ENCODE results near the gene HOGA1.
"Not testable (repeated sequence)": the region's sequence is repeated elsewhere in the genome, so short reads cannot be mapped to it uniquely, and the experiment has no call there.

Gene HOGA1

DNA sequence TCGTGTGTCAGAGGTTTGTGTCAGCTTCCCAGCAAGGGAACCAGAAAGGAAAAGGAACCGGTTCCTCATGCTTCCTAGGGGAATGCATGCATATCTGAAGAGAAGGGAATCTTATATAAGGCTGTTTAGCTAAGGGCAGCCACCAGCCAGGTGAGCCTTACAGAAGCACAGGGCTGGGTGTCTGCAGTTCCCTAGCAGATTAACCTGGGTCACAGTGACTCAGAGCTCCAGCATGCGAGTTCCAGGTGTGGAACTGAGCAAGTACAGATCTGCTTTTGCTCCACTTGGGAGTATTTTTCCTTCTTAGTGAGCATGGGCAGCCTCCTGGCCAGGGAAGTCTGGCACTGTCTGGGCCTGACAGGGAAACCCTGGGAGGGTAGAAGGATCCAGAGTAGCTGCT, 12.6 kb upstream of the HOGA1 start:
- Histone ChIP-seq H3K27me3 (ENCODE audit: control insufficient read depth in 2 of 2, insufficient read depth in 2 of 2, low read length in 2 of 2) (no peaks in the 10 kb centered on the region), H3K9ac (ENCODE audit: low read depth in 1 of 2, low read length in 2 of 2) (no peak overlapping the region), H3K27ac (ENCODE audit: low read depth in 2 of 2, low read length in 2 of 2) (no peak overlapping the region), H3K9me3 (ENCODE audit: control insufficient read depth in 2 of 2, low read length in 2 of 2) (no peaks in the 10 kb centered on the region), H3K4me3 (ENCODE audit: low read length in 2 of 2) (no peak overlapping the region), H3K4me1 (ENCODE audit: control insufficient read depth in 2 of 2, insufficient read depth in 2 of 2, low read length in 2 of 2) (peaks cover 0 to 3% of the 10 kb centered on the region in 2 donors), H3K36me3 (ENCODE audit: control insufficient read depth in 2 of 2, insufficient read depth in 2 of 2, low read length in 2 of 2) (no peaks in the 10 kb centered on the region)

DNA sequence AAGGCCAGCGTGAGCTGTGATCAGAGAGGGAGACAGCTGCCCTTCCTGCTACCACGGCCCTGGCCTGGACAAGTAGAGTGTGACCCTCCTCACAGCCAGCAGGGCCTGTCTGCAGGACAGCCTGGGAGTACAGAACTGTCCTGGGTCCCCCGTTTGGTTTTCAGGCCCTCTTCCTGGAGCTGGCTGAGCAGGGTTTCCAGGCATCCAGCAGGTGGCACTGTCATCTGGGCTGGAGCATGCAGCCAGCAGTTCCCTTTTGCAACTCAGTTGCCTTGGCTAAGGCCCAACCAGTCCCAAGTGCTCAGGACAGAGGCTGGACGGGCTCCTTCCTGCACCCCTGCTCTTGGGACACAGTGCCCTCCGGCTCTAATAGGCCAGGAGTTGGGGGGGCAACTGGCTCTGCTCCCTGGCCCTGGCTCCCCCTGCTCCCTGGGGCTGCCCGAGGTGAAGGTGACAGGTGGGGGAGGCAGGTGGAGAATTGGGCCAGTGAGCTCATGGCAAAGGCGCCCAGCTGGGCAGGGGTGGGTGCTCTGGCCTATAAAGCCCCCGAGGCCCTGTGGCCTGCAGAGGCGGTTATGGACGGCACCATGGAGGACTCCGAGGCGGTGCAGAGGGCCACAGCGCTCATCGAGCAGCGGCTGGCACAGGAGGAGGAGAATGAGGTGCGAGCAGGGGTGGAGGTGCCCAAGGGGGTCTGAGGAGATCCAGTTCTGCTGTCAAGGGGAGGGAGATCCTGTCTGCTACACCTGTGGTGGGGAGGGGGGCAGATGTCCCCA, 11.8 kb upstream of the HOGA1 start, which contains the start of gene ANKRD2:
TSS of gene ANKRD2 (plus strand) at position 566 of the 776 bp plus-strand sequence. CDS start at position 576, 10 bp downstream.
- Histone ChIP-seq H3K36me3 (ENCODE audit: control insufficient read depth in 2 of 2, insufficient read depth in 2 of 2, low read length in 2 of 2) (no peaks in the 10 kb centered on the region), H3K9ac (ENCODE audit: low read depth in 1 of 2, low read length in 2 of 2) (no peak within 1 kb of the TSS), H3K4me3 (ENCODE audit: low read length in 2 of 2) (no peak within 1 kb of the TSS), H3K4me1 (ENCODE audit: control insufficient read depth in 2 of 2, insufficient read depth in 2 of 2, low read length in 2 of 2) (peaks cover 0 to 3% of the 10 kb centered on the region in 2 donors), H3K27ac (ENCODE audit: low read depth in 2 of 2, low read length in 2 of 2) (no peak within 1 kb of the TSS), H3K27me3 (ENCODE audit: control insufficient read depth in 2 of 2, insufficient read depth in 2 of 2, low read length in 2 of 2) (no peaks in the 10 kb centered on the region), H3K9me3 (ENCODE audit: control insufficient read depth in 2 of 2, low read length in 2 of 2) (no peaks in the 10 kb centered on the region)

DNA sequence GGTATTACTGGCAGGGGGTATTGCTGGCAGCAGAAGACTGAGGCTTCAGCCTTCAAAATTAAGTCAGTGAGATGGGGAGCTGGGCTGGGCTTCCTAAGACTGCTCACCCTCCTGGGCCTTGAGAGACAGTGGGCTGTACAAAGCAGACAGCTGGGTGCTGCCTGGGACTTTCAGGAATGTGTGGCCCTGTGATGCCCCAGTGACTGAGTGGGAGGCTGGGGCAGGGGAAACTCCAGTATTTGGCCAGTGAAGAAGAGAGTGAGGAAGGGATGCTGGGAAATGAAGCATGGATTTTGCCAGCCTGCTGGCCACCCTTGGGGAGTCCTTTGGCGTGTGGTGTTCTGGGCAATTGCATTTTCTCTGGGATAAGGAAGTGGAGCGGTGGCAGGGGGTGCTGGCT, 11.2 kb upstream of the HOGA1 start:
- no peak overlapping the region for H3K4me3 ChIP-seq (ENCODE audit: low read length in 2 of 2)
- H3K27ac ChIP-seq (ENCODE audit: low read depth in 2 of 2, low read length in 2 of 2): no peak overlapping the region

DNA sequence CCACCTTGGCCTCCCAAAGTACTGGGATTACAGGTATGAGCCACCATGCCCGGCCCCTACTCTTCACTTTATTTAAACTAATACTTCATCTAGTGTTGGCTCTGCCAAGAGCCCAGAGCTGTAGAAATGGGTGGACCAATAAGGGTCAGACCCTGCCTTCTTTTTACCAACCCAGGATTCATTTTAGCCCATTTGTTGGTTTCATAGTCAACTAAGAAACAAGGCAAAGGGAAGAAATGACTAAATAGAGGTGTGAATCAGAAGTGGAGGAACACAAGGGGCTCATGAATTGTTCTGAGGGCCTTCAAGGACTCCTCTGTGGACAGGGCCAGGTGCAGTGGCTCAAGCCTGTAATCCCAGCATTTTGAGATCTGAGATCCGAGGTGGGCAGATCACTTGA, 10.5 kb upstream of the HOGA1 start:
- Histone ChIP-seq H3K4me3 (ENCODE audit: low read length in 2 of 2) (no peak overlapping the region), H3K27me3 (ENCODE audit: control insufficient read depth in 2 of 2, insufficient read depth in 2 of 2, low read length in 2 of 2) (no peaks in the 10 kb centered on the region), H3K9me3 (ENCODE audit: control insufficient read depth in 2 of 2, low read length in 2 of 2) (no peaks in the 10 kb centered on the region), H3K9ac (ENCODE audit: low read depth in 1 of 2, low read length in 2 of 2) (no peak overlapping the region), H3K27ac (ENCODE audit: low read depth in 2 of 2, low read length in 2 of 2) (no peak overlapping the region), H3K4me1 (ENCODE audit: control insufficient read depth in 2 of 2, insufficient read depth in 2 of 2, low read length in 2 of 2) (peaks cover 0 to 3% of the 10 kb centered on the region in 2 donors), H3K36me3 (ENCODE audit: control insufficient read depth in 2 of 2, insufficient read depth in 2 of 2, low read length in 2 of 2) (no peaks in the 10 kb centered on the region)

More for the DNA sequence above, 11.2 kb upstream of the HOGA1 start:
- Histone ChIP-seq H3K4me1 (ENCODE audit: control insufficient read depth in 2 of 2, insufficient read depth in 2 of 2, low read length in 2 of 2) (peaks cover 0 to 3% of the 10 kb centered on the region in 2 donors), H3K9me3 (ENCODE audit: control insufficient read depth in 2 of 2, low read length in 2 of 2) (no peaks in the 10 kb centered on the region), H3K27me3 (ENCODE audit: control insufficient read depth in 2 of 2, insufficient read depth in 2 of 2, low read length in 2 of 2) (no peaks in the 10 kb centered on the region), H3K9ac (ENCODE audit: low read depth in 1 of 2, low read length in 2 of 2) (no peak overlapping the region), H3K36me3 (ENCODE audit: control insufficient read depth in 2 of 2, insufficient read depth in 2 of 2, low read length in 2 of 2) (no peaks in the 10 kb centered on the region)

DNA sequence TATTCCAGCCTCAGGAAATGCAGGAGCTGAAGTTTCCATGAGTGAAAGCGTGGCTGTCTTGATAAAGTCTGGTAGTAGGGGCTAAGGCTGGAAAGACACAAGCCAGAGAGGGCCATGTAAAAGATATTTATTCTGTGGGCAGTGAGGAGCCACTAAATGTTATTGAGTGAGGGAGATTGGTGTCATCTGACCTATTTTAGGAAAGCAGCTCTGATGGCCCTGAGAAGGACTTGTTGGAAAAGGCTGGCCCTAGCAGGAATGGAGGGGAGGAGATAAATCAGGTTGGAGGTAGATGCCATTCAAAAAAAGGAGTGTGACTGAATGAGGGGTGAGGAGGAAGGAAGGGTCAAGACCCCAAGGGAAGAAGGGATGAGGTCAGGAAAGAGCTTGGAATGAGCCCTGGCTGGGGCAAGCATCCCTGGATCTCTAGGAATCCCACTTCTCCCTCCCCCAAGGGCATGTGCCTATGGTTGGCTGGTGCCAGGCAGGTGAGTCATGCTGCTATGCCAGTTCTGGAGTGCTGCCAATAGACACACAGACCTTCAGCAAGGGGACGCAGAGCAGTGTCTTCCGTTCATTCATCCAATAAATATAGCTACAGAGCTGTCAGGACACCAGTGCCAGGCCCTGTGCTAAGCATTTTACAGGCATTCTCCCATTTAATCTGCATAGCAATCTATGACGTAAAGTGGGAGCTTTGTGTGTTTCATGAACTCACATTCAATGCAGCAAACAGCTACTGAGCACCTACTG, 9.6 kb upstream of the HOGA1 start:
- Histone ChIP-seq H3K4me3 (ENCODE audit: low read length in 2 of 2) (no peak overlapping the region), H3K4me1 (ENCODE audit: control insufficient read depth in 2 of 2, insufficient read depth in 2 of 2, low read length in 2 of 2) (peaks cover 0 to 3% of the 10 kb centered on the region in 2 donors), H3K27ac (ENCODE audit: low read depth in 2 of 2, low read length in 2 of 2) (no peak overlapping the region), H3K9me3 (ENCODE audit: control insufficient read depth in 2 of 2, low read length in 2 of 2) (no peaks in the 10 kb centered on the region), H3K36me3 (ENCODE audit: control insufficient read depth in 2 of 2, insufficient read depth in 2 of 2, low read length in 2 of 2) (no peaks in the 10 kb centered on the region), H3K27me3 (ENCODE audit: control insufficient read depth in 2 of 2, insufficient read depth in 2 of 2, low read length in 2 of 2) (no peaks in the 10 kb centered on the region), H3K9ac (ENCODE audit: low read depth in 1 of 2, low read length in 2 of 2) (no peak overlapping the region)

DNA sequence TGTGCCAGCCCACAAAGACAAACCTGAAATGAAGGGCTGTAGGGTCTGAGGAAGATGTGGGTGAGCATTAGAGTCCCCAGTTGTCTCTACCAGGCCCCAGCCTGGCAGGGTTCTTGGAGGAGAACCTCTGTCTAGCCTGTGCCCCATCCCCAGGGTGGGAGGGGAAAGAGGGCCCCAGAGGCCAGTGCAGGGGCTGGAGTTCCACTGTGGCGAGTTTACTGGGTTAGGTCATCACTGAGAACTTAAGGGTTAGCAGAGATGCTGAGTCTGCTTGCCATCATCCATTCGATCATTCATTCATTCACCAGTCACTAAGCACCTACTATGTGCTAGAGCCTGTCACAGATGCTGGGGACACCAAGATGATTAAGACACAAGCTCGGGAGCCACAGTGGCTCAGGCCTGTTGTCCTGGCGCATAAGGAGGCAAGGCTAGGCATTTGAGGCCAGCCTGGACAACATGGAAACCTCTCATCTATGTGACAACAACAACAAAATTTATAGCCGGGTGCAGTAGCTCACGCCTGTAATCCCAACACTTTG, 9.0 kb upstream of the HOGA1 start:
- Histone ChIP-seq H3K4me3 (ENCODE audit: low read length in 2 of 2) (no peak overlapping the region), H3K9ac (ENCODE audit: low read depth in 1 of 2, low read length in 2 of 2) (no peak overlapping the region), H3K9me3 (ENCODE audit: control insufficient read depth in 2 of 2, low read length in 2 of 2) (no peaks in the 10 kb centered on the region), H3K4me1 (ENCODE audit: control insufficient read depth in 2 of 2, insufficient read depth in 2 of 2, low read length in 2 of 2) (peaks cover 0 to 3% of the 10 kb centered on the region in 2 donors), H3K27ac (ENCODE audit: low read depth in 2 of 2, low read length in 2 of 2) (no peak overlapping the region), H3K36me3 (ENCODE audit: control insufficient read depth in 2 of 2, insufficient read depth in 2 of 2, low read length in 2 of 2) (no peaks in the 10 kb centered on the region), H3K27me3 (ENCODE audit: control insufficient read depth in 2 of 2, insufficient read depth in 2 of 2, low read length in 2 of 2) (no peaks in the 10 kb centered on the region)

DNA sequence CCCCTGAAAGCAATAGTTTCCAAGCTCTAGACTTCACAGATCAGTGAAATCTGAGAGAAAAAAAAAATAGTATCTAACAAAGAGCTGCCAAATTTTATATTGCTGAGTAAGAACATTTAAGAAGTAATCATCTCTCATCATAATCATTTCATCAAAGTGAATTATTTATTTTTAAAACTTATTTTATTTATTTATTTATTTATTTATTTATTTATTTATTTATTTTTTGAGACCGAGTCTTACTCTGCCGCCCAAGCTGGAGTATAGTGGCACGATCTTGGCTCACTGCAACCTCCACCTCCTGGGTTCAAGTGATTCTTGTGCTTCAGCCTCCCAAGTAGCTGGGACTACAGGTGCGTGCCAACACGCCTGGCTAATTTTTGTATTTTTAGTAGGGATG, 7.7 kb upstream of the HOGA1 start:
- H3K27me3 ChIP-seq (ENCODE audit: control insufficient read depth in 2 of 2, insufficient read depth in 2 of 2, low read length in 2 of 2); H3K4me1 ChIP-seq (ENCODE audit: control insufficient read depth in 2 of 2, insufficient read depth in 2 of 2, low read length in 2 of 2); H3K36me3 ChIP-seq (ENCODE audit: control insufficient read depth in 2 of 2, insufficient read depth in 2 of 2, low read length in 2 of 2); H3K9ac ChIP-seq (ENCODE audit: low read depth in 1 of 2, low read length in 2 of 2); H3K9me3 ChIP-seq (ENCODE audit: control insufficient read depth in 2 of 2, low read length in 2 of 2); H3K27ac ChIP-seq (ENCODE audit: low read depth in 2 of 2, low read length in 2 of 2); H3K4me3 ChIP-seq (ENCODE audit: low read length in 2 of 2): not testable (repeated sequence)

DNA sequence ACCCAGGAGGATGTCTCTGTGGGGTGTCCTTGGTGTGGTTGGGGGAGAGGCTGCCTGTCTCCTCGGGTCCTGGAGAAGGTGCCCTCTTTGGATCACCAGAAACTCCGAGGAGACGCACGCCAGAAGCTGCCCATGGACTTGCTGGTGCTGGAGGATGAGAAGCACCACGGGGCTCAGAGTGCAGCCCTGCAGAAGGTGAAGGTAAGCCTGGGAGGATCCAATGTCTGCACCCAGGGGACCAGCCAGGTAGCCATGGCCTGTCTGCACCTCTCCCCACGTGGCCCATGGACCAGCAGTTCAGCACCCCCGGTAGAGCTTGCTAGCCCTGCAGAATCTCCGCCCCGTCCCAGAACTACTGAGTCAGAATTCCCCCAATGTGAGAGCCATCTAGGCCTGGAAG, 6.5 kb upstream of the HOGA1 start:
- no peak overlapping the region for H3K4me3 ChIP-seq (ENCODE audit: low read length in 2 of 2)
- no peak overlapping the region for H3K9ac ChIP-seq (ENCODE audit: low read depth in 1 of 2, low read length in 2 of 2)
- H3K27me3 ChIP-seq (ENCODE audit: control insufficient read depth in 2 of 2, insufficient read depth in 2 of 2, low read length in 2 of 2): no peaks in the 10 kb centered on the region
- no peaks in the 10 kb centered on the region for H3K4me1 ChIP-seq (ENCODE audit: control insufficient read depth in 2 of 2, insufficient read depth in 2 of 2, low read length in 2 of 2)
- H3K27ac ChIP-seq (ENCODE audit: low read depth in 2 of 2, low read length in 2 of 2): no peak overlapping the region
- no peaks in the 10 kb centered on the region for H3K9me3 ChIP-seq (ENCODE audit: control insufficient read depth in 2 of 2, low read length in 2 of 2)
- no peaks in the 10 kb centered on the region for H3K36me3 ChIP-seq (ENCODE audit: control insufficient read depth in 2 of 2, insufficient read depth in 2 of 2, low read length in 2 of 2)

DNA sequence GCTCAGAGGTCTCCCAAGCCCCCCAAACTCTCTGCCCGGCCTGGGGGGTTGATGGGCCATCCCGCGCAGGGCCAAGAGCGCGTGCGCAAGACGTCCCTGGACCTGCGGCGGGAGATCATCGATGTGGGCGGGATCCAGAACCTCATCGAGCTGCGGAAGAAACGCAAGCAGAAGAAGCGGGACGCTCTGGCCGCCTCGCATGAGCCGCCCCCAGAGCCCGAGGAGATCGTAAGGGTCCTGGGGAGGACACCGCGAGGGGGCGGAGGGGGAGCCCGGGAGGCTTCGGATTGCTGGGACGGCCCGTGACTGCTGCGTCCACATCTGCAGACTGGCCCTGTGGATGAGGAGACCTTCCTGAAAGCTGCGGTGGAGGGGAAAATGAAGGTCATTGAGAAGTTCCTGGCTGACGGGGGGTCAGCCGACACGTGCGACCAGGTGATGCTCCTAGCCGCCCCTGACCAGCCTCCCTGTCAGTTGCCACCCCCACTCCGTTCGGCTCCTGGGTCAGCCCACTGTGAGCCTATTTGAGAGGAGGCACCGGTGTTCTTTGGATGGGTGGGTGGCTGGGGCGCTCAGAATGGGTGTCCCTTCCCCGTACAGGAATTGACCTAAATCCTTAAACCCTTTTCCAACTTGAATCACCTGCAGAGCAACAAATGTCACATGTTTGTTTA, 5.9 kb upstream of the HOGA1 start:
- H3K4me1 ChIP-seq (ENCODE audit: control insufficient read depth in 2 of 2, insufficient read depth in 2 of 2, low read length in 2 of 2): no peaks in the 10 kb centered on the region
- no peak overlapping the region for H3K4me3 ChIP-seq (ENCODE audit: low read length in 2 of 2)
- no peaks in the 10 kb centered on the region for H3K9me3 ChIP-seq (ENCODE audit: control insufficient read depth in 2 of 2, low read length in 2 of 2)
- H3K36me3 ChIP-seq (ENCODE audit: control insufficient read depth in 2 of 2, insufficient read depth in 2 of 2, low read length in 2 of 2): no peaks in the 10 kb centered on the region
- no peaks in the 10 kb centered on the region for H3K27me3 ChIP-seq (ENCODE audit: control insufficient read depth in 2 of 2, insufficient read depth in 2 of 2, low read length in 2 of 2)
- no peak overlapping the region for H3K27ac ChIP-seq (ENCODE audit: low read depth in 2 of 2, low read length in 2 of 2)
- no peak overlapping the region for H3K9ac ChIP-seq (ENCODE audit: low read depth in 1 of 2, low read length in 2 of 2)

Measured in mucosa of rectum (tissue), 2 donors.